Neural cell (in vitro differentiated cells): ENCODE measurements around the gene HOXC9. TPM values are rescaled to one million over a fixed set of nuclear protein-coding genes. Genes with fewer than 3 reads are reported as not detected.

Experiments used
- H2AFZ ChIP-seq: fragments of 200-600, 300-800 bp; sonication (generic), shearing (Covaris generic); 2 replicates; pipeline ENCODE4 v1.6.0; 2014; ENCODE audit warnings: low read depth, mild to moderate bottlenecking, antibody characterized with exemption, low read length, moderate library complexity
- H3F3A ChIP-seq: fragments of 200-600 bp; shearing (Covaris generic); 2 replicates; pipeline ENCODE4 v1.6.1; 2016; ENCODE audit warnings: mild to moderate bottlenecking, moderate library complexity, mixed read lengths, antibody characterized with exemption, low read length; ENCODE audit not compliant: insufficient read depth, poor library complexity, severe bottlenecking
- H3K27ac ChIP-seq: fragments of 200-600, 300-800 bp; sonication (generic), shearing (Covaris generic); 2 replicates; pipeline ENCODE4 v1.5.1; 2014; ENCODE audit warnings: mild to moderate bottlenecking, low read length, moderate library complexity
- H3K27me3 ChIP-seq: fragments of 300-800, 200-600 bp; sonication (generic), shearing (Covaris generic); 2 replicates; pipeline ENCODE4 v1.6.0; 2014; ENCODE audit warnings: mild to moderate bottlenecking, low read depth, low read length, moderate library complexity; ENCODE audit not compliant: insufficient read depth
- H3K36me3 ChIP-seq: fragments of 300-800, 200-600 bp; sonication (generic), shearing (Covaris generic); 2 replicates; pipeline ENCODE4 v1.5.1; 2014; ENCODE audit warnings: mild to moderate bottlenecking, antibody characterized with exemption, low read length, moderate library complexity; ENCODE audit not compliant: insufficient read depth
- H3K4me2 ChIP-seq: fragments of 300-800, 200-600 bp; sonication (generic), shearing (Covaris generic); 2 replicates; pipeline ENCODE4 v1.6.0; 2014; ENCODE audit warnings: mild to moderate bottlenecking, low read length
- H3K4me3 ChIP-seq: fragments of 300-800, 200-600 bp; sonication (generic), shearing (Covaris generic); 2 replicates; pipeline ENCODE4 v1.5.1; 2014; ENCODE audit warnings: mild to moderate bottlenecking, low read length, moderate library complexity
- H3K79me2 ChIP-seq: fragments of 200-600 bp; shearing (Covaris generic); replicated peaks from 2 replicates; pipeline ENCODE4 v1.6.0; 2014; ENCODE audit warnings: mild to moderate bottlenecking, low read length, moderate library complexity; ENCODE audit not compliant: insufficient read depth
- H3K9ac ChIP-seq: fragments of 300-800, 200-600 bp; sonication (generic), shearing (Covaris generic); 2 replicates; pipeline ENCODE4 v1.6.1; 2016; ENCODE audit warnings: mild to moderate bottlenecking, low read length, mixed read lengths
- H3K9me2 ChIP-seq: fragments of 200-600 bp; shearing (Covaris generic); 2 replicates; pipeline ENCODE4 v1.6.1; 2016; ENCODE audit warnings: mild to moderate bottlenecking, low read length, mixed read lengths; ENCODE audit not compliant: insufficient read depth
- H3K9me3 ChIP-seq: fragments of 200-600, 300-800 bp; sonication (generic), shearing (Covaris generic); 2 replicates; pipeline ENCODE4 v1.6.1; 2016; ENCODE audit warnings: mild to moderate bottlenecking, mixed run types, low read length, moderate library complexity, mixed read lengths
- H4K20me1 ChIP-seq: fragments of 200-600 bp; shearing (Covaris generic); 2 replicates; pipeline ENCODE4 v1.6.1; 2016; ENCODE audit warnings: mild to moderate bottlenecking, mixed run types; ENCODE audit not compliant: insufficient read depth
- EP300 ChIP-seq: fragments of 450-650 bp; conservative IDR thresholded peaks from 2 replicates; pipeline ENCODE4 v1.6.1; 2014; ENCODE audit warnings: antibody characterized with exemption, mild to moderate bottlenecking, moderate library complexity; ENCODE audit not compliant: poor library complexity, severe bottlenecking
- EZH2 ChIP-seq: fragments of 200-600, 300-800 bp; shearing (Covaris generic), sonication (generic); IDR thresholded peaks from 2 replicates; pipeline ENCODE4 v1.6.1; 2014; ENCODE audit warnings: antibody characterized with exemption, low read length, borderline replicate concordance, mild to moderate bottlenecking; ENCODE audit not compliant: insufficient read depth, poor library complexity, severe bottlenecking
- MXI1 ChIP-seq: fragments of 450-650 bp; conservative IDR thresholded peaks from 2 replicates; pipeline ENCODE4 v1.6.1; 2014; ENCODE audit warnings: antibody characterized with exemption, mild to moderate bottlenecking; ENCODE audit not compliant: poor library complexity, severe bottlenecking
- RAD21 ChIP-seq: fragments of 450-650 bp; conservative IDR thresholded peaks from 2 replicates; pipeline ENCODE4 v1.6.1; 2014; ENCODE audit warnings: antibody characterized with exemption, mild to moderate bottlenecking, moderate library complexity
- SMC3 ChIP-seq: fragments of 450-650 bp; conservative IDR thresholded peaks from 2 replicates; pipeline ENCODE4 v1.6.1; 2014; ENCODE audit warnings: antibody characterized with exemption, mild to moderate bottlenecking, moderate library complexity; ENCODE audit not compliant: poor library complexity
- TAF1 ChIP-seq: IDR thresholded peaks from 2 replicates; pipeline ENCODE4 v1.6.1; 2012; ENCODE audit warnings: low read depth
- polyA plus RNA-seq: library from polyadenylated mRNA; depleted of rRNA; stranded (reverse); fragments of >200 nt; gene quantifications from 2 replicates; pipeline ENCODE4 v1.2.3, GENCODE V29; 2014
- TF ChIP-seq, protein P1 (sequence below): fragments of 450-650 bp; IDR thresholded peaks from 2 replicates; pipeline ENCODE4 v1.5.1; 2014; ENCODE audit warnings: antibody characterized with exemption, mild to moderate bottlenecking, moderate library complexity; ENCODE audit not compliant: poor library complexity, severe bottlenecking
- TF ChIP-seq, protein P2 (sequence below): IDR thresholded peaks from 2 replicates; pipeline ENCODE4 v1.6.1; 2012; ENCODE audit warnings: borderline replicate concordance

HOXC9 gene
- polyA plus RNA-seq, 1 donor from 2014 or later: not detected

DNA sequence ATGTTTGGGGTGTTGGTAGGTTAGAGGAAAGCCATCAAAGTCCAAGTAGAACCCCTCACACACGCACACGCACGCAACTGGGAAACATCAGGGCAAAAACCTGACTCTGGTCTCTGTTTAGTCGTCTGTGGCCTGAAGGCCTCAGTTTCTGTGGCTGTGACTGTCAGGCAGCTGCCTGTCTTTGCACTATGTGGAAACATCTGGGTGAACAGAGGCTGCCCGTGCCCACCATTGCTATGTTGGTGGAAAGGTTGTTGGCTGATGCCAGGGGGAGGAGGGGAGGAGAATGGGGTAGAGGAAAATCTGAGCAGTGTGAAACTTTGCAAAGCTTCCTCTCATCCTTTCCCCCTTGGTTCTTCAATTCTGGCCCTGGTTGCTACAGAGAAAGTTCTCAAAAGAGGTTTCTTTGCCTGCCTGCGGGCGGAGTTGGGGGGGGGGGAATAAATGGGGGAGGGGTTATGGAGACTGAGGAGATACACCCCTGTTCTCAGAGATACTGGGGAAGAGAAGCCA is 7.5 kb upstream of the HOXC9 start:
- Histone ChIP-seq H3K27me3 (peaks cover 100% of the 10 kb centered on the region), H3K9ac (no peak overlapping the region), H3K36me3 (no peaks in the 10 kb centered on the region), H4K20me1 (no peaks in the 10 kb centered on the region), H3K9me2 (no peaks in the 10 kb centered on the region), H3K4me3 (no peak overlapping the region), H3F3A (no peaks in the 10 kb centered on the region), H3K4me2 (no peak overlapping the region), H3K79me2 (no peaks in the 10 kb centered on the region), H2AFZ (no peak overlapping the region), H3K9me3 (no peaks in the 10 kb centered on the region), H3K27ac (no peak overlapping the region)
- no peak for TF ChIP-seq RAD21
- no peak for TF ChIP-seq EP300

DNA sequence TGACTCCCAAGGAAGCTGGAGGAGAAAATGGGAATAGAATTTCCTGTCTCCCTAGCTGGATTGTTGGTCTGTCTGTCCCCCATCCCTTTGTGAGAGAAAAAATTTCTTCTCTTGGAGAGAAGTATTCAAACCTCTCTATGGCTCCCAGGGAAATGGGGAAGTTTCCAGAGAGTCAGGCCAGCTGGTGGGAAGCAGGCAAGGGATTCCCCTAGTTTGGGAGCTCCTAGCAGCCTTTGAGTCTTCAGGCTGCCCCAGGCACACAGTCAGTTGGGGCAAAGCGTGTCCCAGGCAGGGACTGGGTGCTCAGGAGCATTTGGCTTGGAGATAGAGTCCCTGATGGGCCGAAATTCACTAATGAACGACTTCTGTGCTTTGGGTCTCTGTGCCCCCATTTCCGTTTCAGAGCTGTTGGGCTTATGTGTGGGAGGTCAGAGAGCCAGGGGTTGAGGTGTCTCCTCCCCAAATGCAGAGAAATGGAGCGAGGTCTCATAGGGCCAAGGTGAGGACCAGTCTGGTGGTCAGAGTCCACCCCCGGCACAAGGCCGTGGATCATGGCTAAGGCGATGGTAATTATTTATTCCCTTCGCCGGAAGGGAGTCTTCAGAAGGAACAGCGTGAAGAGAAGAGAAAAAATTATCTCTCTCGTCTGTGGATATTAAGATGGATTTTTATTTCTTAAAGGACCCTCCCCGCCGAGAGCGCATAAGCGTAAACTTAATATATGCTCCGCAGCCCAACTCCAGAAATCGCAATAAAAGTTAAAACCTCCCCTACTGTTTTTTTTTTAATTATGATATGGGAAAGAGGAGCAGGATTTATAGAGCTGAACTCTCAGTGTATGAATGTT is 6.6 kb upstream of the HOXC9 start:
- no peaks in the 10 kb centered on the region for H4K20me1 ChIP-seq
- TF ChIP-seq MXI1 (no peak), EZH2 (no peak), SMC3 (no peak), TAF1 (no peak)
- TF ChIP-seq, protein P1, sequence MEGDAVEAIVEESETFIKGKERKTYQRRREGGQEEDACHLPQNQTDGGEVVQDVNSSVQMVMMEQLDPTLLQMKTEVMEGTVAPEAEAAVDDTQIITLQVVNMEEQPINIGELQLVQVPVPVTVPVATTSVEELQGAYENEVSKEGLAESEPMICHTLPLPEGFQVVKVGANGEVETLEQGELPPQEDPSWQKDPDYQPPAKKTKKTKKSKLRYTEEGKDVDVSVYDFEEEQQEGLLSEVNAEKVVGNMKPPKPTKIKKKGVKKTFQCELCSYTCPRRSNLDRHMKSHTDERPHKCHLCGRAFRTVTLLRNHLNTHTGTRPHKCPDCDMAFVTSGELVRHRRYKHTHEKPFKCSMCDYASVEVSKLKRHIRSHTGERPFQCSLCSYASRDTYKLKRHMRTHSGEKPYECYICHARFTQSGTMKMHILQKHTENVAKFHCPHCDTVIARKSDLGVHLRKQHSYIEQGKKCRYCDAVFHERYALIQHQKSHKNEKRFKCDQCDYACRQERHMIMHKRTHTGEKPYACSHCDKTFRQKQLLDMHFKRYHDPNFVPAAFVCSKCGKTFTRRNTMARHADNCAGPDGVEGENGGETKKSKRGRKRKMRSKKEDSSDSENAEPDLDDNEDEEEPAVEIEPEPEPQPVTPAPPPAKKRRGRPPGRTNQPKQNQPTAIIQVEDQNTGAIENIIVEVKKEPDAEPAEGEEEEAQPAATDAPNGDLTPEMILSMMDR: no peak
- TF ChIP-seq, protein P2, sequence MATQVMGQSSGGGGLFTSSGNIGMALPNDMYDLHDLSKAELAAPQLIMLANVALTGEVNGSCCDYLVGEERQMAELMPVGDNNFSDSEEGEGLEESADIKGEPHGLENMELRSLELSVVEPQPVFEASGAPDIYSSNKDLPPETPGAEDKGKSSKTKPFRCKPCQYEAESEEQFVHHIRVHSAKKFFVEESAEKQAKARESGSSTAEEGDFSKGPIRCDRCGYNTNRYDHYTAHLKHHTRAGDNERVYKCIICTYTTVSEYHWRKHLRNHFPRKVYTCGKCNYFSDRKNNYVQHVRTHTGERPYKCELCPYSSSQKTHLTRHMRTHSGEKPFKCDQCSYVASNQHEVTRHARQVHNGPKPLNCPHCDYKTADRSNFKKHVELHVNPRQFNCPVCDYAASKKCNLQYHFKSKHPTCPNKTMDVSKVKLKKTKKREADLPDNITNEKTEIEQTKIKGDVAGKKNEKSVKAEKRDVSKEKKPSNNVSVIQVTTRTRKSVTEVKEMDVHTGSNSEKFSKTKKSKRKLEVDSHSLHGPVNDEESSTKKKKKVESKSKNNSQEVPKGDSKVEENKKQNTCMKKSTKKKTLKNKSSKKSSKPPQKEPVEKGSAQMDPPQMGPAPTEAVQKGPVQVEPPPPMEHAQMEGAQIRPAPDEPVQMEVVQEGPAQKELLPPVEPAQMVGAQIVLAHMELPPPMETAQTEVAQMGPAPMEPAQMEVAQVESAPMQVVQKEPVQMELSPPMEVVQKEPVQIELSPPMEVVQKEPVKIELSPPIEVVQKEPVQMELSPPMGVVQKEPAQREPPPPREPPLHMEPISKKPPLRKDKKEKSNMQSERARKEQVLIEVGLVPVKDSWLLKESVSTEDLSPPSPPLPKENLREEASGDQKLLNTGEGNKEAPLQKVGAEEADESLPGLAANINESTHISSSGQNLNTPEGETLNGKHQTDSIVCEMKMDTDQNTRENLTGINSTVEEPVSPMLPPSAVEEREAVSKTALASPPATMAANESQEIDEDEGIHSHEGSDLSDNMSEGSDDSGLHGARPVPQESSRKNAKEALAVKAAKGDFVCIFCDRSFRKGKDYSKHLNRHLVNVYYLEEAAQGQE: no peak
- no peaks in the 10 kb centered on the region for H3F3A ChIP-seq
- no peak overlapping the region for H2AFZ ChIP-seq
- H3K9ac ChIP-seq: no peak overlapping the region
- no peaks in the 10 kb centered on the region for H3K36me3 ChIP-seq
- no peak overlapping the region for H3K4me2 ChIP-seq
- no peaks in the 10 kb centered on the region for H3K9me2 ChIP-seq
- no peaks in the 10 kb centered on the region for H3K9me3 ChIP-seq
- peaks cover 100% of the 10 kb centered on the region for H3K27me3 ChIP-seq
- no peaks in the 10 kb centered on the region for H3K79me2 ChIP-seq
- no peak overlapping the region for H3K4me3 ChIP-seq
- no peak overlapping the region for H3K27ac ChIP-seq
